Cerebellar nuclear complex (tissue), 1 donor: ENCODE data around the gene ZNF423.

Source experiments
- DNase-seq, 2 experiments: peaks; one replicate each; lab custom pipeline; 2025; lab: John Stamatoyannopoulos, UW

The ZNF423 gene

GRCh38 chr16:49849037-49849753 is 6.7 kb downstream of the ZNF423 start:
- no peak for DNase-seq

GRCh38 chr16:49848530-49848929 is 7.4 kb downstream of the ZNF423 start:
- DNase-seq: no peak

- no peak for DNase-seq
Observed at GRCh38 chr16:49846800-49847199, 9.1 kb downstream of the ZNF423 start.

- no peak for DNase-seq
Observed at GRCh38 chr16:49844359-49844758, 11.6 kb downstream of the ZNF423 start.

- no peak for DNase-seq
Observed at GRCh38 chr16:49843758-49844157, 12.2 kb downstream of the ZNF423 start.

- no peak for DNase-seq
Observed at GRCh38 chr16:49842972-49843371, 12.9 kb downstream of the ZNF423 start.

GRCh38 chr16:49839017-49839825 is 16.7 kb downstream of the ZNF423 start:
- no peak for DNase-seq

GRCh38 chr16:49838441-49839016 is 17.4 kb downstream of the ZNF423 start:
- DNase-seq: no peak

GRCh38 chr16:49837688-49838410 is 18.1 kb downstream of the ZNF423 start:
- DNase-seq: no peak

GRCh38 chr16:49836668-49837067 is 19.2 kb downstream of the ZNF423 start:
- no peak for DNase-seq

- no peak for DNase-seq
Observed at GRCh38 chr16:49836218-49836617, 19.7 kb downstream of the ZNF423 start.

GRCh38 chr16:49835161-49835777 is 20.6 kb downstream of the ZNF423 start:
- DNase-seq: no peak

- DNase-seq: no peak
Observed at GRCh38 chr16:49834531-49835151, 21.3 kb downstream of the ZNF423 start.

GRCh38 chr16:49833796-49834530 is 21.9 kb downstream of the ZNF423 start:
- DNase-seq: no peak

- DNase-seq: no peak
Observed at GRCh38 chr16:49833085-49833484, 22.8 kb downstream of the ZNF423 start.

GRCh38 chr16:49832177-49832576 is 23.7 kb downstream of the ZNF423 start:
- no peak for DNase-seq

GRCh38 chr16:49830873-49831272 is 25.0 kb downstream of the ZNF423 start:
- DNase-seq: no peak

- DNase-seq: no peak
Observed at GRCh38 chr16:49828533-49829267, 27.2 kb downstream of the ZNF423 start.

GRCh38 chr16:49827805-49828438 is 28.0 kb downstream of the ZNF423 start:
- DNase-seq: no peak

- no peak for DNase-seq
Observed at GRCh38 chr16:49826515-49826914, 29.4 kb downstream of the ZNF423 start.
